Fibroblast of pulmonary artery (primary cell): ENCODE results near the gene IL13RA2.

Experiments used
- DNase-seq: peaks from one replicate; pipeline ENCODE4 v3.0.0-alpha.2; 2010; ENCODE audit warnings: low read depth
- H3K4me3 ChIP-seq: replicated peaks from 2 replicates; pipeline ENCODE4 v1.5.1; 2011; ENCODE audit warnings: low read depth, mild to moderate bottlenecking, control low read depth, low read length, moderate library complexity
- CTCF ChIP-seq: IDR thresholded peaks from 2 replicates; pipeline ENCODE4 v1.5.1; 2011; ENCODE audit warnings: mild to moderate bottlenecking, control low read depth, low read length, inconsistent platforms; ENCODE audit errors: missing control alignments

IL13RA2 gene, protein sequence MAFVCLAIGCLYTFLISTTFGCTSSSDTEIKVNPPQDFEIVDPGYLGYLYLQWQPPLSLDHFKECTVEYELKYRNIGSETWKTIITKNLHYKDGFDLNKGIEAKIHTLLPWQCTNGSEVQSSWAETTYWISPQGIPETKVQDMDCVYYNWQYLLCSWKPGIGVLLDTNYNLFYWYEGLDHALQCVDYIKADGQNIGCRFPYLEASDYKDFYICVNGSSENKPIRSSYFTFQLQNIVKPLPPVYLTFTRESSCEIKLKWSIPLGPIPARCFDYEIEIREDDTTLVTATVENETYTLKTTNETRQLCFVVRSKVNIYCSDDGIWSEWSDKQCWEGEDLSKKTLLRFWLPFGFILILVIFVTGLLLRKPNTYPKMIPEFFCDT

DNA sequence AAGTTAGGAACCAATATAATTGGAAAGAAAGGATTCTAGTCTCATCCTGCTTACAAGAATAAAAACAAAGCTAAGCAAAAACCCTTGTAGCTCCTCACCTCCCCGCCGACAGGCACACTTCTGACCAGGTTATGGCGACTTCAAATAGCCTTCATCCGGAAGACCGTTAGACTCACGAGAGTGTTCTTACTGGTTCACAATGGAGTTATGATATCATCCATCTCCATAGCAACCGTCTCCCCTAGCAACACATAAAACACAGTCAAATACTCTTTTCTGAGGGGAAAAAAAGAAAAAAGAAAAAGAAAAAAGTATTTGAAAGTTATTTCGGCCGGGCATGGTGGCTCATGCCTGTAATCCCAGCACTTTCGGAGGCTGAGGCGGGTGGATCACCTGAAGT, at the start of gene IL13RA2:
IL13RA2 (minus strand) TSS at position 162 of the 400 bp plus-strand sequence. CDS start 347 bp downstream, outside the sequence.
- H3K4me3 ChIP-seq: peak within 1 kb of the TSS; percentile 19
- DNase-seq: peak; percentile 51
- TF ChIP-seq CTCF: no peak

GRCh38 chrX:115065304-115065703, 47.9 kb upstream of the IL13RA2 start:
- no peak for TF ChIP-seq CTCF
- no peak for DNase-seq
- H3K4me3 ChIP-seq: no peak overlapping the region

- no peak for DNase-seq
- TF ChIP-seq CTCF: no peak
- no peak overlapping the region for H3K4me3 ChIP-seq
Measured at GRCh38 chrX:115060013-115060412, 42.6 kb upstream of the IL13RA2 start.

GRCh38 chrX:115058276-115058675, 40.9 kb upstream of the IL13RA2 start:
- DNase-seq: peak; percentile 92
- no peak for TF ChIP-seq CTCF
- no peak overlapping the region for H3K4me3 ChIP-seq

GRCh38 chrX:115054876-115055275, 37.5 kb upstream of the IL13RA2 start:
- H3K4me3 ChIP-seq: no peak overlapping the region
- no peak for DNase-seq
- TF ChIP-seq CTCF: no peak

DNA sequence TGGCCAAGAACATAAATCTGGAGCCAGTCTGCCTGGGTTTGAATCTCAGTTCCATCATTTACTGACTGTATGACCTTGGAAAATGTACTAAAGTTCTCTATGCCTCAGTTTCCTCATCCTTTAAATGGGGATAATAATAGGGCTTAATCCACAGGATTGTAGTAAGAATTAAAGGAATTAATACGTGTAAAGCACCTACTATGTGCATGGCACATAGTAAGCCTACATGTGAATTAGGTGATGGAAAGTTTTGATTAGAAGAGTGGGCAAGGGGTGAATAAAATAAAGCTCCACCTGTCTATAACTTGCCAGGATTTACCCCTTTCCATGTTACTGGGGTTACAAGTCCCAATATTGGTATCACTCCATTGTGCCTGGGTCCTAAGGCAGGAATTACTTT, 35.8 kb upstream of the IL13RA2 start:
- no peak overlapping the region for H3K4me3 ChIP-seq
- no peak for TF ChIP-seq CTCF

GRCh38 chrX:115047715-115048114, 30.3 kb upstream of the IL13RA2 start:
- no peak overlapping the region for H3K4me3 ChIP-seq
- no peak for TF ChIP-seq CTCF
- no peak for DNase-seq

More for the DNA sequence above, 35.8 kb upstream of the IL13RA2 start:
- no peak for DNase-seq
